GM19463 (cell line): ENCODE measurements around the gene CATSPERZ.
A peak's percentile ranks its signal among the peaks of the same experiment; 100 is the strongest.
"Not testable (repeated sequence)": the region's sequence is repeated elsewhere in the genome, so short reads cannot be mapped to it uniquely, and the experiment has no call there.

Experiments used
- ATAC-seq: cut with Tn5 transposase; IDR thresholded peaks from one replicate; pipeline ENCODE4 v1.9.1; 2021; ENCODE audit warnings: mild to moderate bottlenecking, moderate library complexity; ENCODE audit not compliant: unreplicated experiment

Gene CATSPERZ

GRCh38 chr11:64298966-64299846, 952 bp upstream of the CATSPERZ start:
- no peak for ATAC-seq

GRCh38 chr11:64303109-64304031, 3.2 kb downstream of the CATSPERZ start:
- no peak for ATAC-seq

DNA sequence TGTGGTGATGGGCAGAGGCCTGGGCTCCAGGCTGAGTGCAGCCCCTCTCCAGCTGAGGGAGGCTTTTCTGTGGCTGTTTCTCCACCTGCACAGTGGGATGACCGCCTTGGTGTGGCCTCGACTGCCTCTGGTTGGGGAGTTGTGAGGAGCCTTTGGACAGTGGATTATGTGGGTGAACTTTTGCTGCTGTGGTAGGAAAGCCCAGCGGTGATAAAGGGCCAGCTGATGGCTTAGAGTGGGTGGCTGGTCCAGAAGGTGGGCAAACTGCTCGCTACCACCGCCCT, 3.8 kb downstream of the CATSPERZ start:
- ATAC-seq: no peak

GRCh38 chr11:64304316-64305072, 4.3 kb downstream of the CATSPERZ start:
- ATAC-seq: peak; percentile 30

GRCh38 chr11:64305075-64305690, 5.0 kb downstream of the CATSPERZ start, which contains the start of gene ESRRA:
Gene ESRRA (plus strand): TSS chr11:64305524. CDS start chr11:64307180, 1,656 bp downstream.
- peak; percentile 69 for ATAC-seq

GRCh38 chr11:64305691-64306562, 5.8 kb downstream of the CATSPERZ start:
- ATAC-seq: no peak

- ATAC-seq: no peak
Observed at GRCh38 chr11:64306563-64306875, 6.4 kb downstream of the CATSPERZ start.

DNA sequence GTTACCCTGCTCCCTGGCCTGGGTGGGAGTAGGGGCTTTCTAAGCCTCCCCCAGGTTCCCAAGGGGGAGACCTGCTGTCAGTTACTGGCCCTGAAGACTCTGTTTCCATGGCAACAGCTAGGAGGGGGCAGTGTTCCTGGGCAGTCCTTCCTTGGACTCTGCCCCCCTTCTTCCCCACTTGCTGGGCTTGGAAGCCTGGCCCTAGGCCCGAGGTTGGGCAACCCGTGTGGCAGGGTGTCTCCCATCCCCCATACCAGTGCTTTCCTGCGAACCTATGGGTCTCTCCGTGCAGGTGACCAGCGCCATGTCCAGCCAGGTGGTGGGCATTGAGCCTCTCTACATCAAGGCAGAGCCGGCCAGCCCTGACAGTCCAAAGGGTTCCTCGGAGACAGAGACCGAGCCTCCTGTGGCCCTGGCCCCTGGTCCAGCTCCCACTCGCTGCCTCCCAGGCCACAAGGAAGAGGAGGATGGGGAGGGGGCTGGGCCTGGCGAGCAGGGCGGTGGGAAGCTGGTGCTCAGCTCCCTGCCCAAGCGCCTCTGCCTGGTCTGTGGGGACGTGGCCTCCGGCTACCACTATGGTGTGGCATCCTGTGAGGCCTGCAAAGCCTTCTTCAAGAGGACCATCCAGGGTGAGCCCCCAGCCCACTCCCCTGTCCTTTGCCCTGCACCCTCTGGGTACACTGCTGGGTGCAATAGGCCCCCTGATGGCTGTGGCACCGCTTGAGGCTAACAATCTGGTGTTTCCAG, 6.9 kb downstream of the CATSPERZ start:
- no peak for ATAC-seq

DNA sequence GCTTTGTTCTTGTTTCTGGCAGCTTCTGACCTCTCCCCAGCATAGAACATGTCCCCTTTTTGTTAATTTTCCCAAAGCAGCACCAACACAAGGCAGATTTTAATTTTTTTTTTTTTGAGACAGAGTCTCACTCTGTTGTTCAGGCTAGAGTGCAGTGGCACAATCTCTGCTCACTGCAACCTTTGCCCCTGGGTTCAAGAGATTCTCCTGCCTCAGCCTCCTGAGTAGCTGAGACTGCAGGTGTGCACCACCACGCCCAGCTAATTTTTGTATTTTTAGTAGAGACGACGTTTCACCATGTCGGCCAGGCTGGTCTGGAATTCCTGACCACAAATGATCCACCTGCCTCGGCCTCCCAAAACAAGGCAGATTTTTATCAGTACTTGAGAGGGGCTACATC, 7.6 kb downstream of the CATSPERZ start:
- ATAC-seq: not testable (repeated sequence)

- no peak for ATAC-seq
Observed at GRCh38 chr11:64312947-64313346, 12.8 kb downstream of the CATSPERZ start.

GRCh38 chr11:64313491-64314145, 13.5 kb downstream of the CATSPERZ start:
- ATAC-seq: no peak

GRCh38 chr11:64314146-64314804, 14.1 kb downstream of the CATSPERZ start:
- ATAC-seq: no peak

- ATAC-seq: no peak
Observed at GRCh38 chr11:64314805-64315561, 14.8 kb downstream of the CATSPERZ start.

GRCh38 chr11:64315667-64316526, 15.7 kb downstream of the CATSPERZ start:
- ATAC-seq: not testable (repeated sequence)

DNA sequence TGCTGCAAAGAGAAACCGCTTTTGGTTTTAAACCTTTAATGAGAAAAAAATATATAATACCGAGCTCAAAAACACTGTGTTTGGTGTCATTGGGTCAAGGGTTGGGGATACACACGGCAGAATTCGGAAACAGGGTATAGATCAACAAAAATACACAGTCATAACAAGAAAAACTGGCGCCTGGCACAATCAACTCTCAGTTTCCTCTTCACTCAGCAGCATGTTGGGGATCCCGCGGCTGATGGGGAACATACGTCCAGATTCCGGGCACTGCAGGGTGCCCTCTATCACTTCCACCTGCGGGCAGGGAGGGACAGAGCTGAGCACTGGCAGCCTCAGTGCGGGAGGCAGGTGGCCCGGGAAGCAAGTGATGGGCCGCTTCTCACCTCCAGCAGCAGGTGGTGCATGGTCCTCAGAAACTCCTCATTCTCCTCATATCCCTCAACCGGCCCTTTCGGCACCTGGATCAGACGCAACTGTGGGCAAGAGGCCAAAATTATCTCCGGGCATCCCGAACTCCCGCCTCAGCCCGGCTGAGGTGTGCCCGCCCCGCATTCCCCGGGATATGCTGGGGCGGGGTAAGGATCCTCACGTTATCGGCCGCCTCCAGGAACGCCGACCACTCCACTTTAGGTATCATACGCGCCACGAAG, 16.6 kb downstream of the CATSPERZ start:
- no peak for ATAC-seq
